NCI-H2107 treated with DMSO at 0.1 percent for 48 hours (cell line): ENCODE measurements around the gene A4GALT.
"Not testable (repeated sequence)": the region's sequence is repeated elsewhere in the genome, so short reads cannot be mapped to it uniquely, and the experiment has no call there.

Source experiments
- DNase-seq: peaks from one replicate; lab custom pipeline; 2025; ENCODE audit not compliant: unreplicated experiment; lab: John Stamatoyannopoulos, UW

A4GALT gene

DNA sequence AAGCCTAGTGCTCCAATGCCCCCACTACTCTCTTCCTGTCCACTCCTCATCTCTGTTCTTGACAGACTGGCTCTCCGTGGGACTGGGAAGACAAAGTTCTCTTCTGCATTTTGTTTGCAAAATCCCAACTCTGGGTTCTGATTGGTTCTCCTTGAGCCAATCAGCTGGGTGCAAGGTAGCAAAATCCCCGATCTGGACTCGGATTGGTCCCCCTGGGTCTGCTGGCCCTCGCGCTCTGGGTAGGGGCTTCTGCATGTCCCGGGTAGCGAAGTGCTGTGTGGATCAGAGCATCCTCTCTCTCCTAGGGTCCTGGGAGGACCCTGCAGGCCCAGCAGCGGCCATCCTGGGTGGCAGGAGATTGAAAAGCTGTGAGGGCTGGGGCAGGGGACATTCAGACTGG is 22.3 kb upstream of the A4GALT start:
- DNase-seq, result no peak

DNA sequence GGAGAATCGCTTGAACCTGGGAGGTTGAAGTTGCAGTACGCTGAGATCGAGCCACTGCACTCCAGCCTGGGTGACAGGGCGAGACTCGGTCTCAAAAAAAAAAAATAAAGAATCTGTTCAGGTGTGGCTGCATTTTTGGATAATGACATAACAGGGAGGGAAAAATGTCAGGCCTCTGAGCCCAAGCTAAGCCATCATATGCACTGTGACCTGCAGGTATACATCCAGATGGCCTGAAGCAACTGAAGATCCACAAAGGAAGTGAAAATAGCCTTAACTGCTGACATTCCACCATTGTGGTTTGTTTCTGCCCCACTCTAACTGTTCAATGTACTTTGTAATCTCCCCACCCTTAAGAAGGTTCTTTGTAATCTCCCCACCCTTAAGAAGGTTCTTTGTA is 19.6 kb upstream of the A4GALT start:
- DNase-seq, result not testable (repeated sequence)

DNA sequence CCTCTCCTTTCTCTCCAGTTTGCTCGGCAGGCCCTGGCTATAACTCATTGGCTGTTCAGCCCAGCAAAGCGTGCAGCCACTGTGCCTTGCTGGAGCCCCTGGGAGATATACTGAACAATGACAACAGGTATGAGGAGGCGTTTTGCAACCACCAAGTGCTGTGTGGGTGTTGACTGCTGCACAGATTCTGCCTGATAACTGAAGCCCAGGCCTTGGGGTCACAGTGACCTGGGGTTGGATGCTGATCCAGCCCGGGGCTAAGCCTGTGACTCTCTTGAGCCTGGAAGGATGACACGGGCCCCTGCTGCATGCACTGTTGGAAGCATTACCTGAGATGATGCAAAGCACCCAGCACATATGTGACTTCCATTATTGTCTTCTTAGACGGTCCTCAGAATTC is 13.7 kb upstream of the A4GALT start:
- no peak for DNase-seq

DNA sequence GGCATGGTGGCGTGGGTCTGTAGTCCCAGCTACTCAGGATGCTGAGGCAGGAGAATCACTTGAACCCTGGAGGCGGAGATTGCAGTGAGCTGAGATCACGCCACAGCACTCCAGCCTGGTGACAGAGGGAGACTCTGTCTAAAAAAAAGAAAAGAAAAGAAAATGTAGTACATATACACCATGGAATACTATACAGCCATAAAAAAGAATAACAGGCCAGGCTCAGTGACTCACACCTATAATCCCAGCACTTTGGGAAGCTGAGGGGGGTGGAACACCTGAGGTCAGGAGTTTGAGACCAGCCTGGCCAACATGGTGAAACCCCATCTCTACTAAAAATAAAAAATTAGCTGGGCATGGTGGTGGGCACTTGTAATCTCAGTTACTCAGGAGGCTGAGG is 12.7 kb upstream of the A4GALT start:
- not testable (repeated sequence) for DNase-seq

DNA sequence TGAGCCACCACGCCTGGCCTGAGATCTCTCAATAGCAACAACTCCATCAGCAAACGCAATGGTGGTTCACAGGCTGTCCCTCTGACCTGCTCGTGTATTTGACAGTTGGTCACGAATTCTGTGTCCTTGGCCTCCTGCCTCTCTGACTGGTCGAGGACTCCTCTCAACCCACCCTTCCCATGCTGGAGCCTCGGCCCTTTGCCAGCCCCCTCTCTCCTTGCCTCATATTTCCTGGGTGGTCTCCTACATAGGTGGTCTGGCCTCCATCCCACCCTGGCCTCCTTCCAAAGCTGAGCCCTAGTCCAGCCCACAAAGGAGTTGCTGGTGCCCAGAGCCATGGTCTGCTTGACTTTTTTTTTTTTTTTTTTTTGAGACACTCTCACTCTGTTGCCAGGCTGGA is 11.4 kb upstream of the A4GALT start:
- no peak for DNase-seq

DNA sequence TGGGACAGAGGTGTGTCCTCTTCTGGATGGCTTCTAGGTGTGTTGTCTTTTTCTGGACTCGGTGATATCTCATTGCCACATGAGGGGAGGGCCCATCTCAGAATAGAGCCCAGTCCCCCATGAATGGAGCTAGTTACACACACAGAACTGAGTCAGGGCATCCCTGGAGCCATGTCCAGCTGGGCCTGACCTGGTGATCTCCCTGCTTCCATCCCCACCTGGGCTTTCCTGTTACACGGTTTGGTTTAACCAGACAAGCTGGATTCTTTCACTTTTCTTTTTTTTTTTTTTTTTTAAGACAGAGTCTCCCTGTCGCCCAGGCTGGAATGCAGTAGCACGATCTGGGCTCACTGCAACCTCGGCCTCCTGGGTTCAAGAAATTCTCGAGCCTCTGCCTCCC is 6.1 kb upstream of the A4GALT start:
- no peak for DNase-seq

DNA sequence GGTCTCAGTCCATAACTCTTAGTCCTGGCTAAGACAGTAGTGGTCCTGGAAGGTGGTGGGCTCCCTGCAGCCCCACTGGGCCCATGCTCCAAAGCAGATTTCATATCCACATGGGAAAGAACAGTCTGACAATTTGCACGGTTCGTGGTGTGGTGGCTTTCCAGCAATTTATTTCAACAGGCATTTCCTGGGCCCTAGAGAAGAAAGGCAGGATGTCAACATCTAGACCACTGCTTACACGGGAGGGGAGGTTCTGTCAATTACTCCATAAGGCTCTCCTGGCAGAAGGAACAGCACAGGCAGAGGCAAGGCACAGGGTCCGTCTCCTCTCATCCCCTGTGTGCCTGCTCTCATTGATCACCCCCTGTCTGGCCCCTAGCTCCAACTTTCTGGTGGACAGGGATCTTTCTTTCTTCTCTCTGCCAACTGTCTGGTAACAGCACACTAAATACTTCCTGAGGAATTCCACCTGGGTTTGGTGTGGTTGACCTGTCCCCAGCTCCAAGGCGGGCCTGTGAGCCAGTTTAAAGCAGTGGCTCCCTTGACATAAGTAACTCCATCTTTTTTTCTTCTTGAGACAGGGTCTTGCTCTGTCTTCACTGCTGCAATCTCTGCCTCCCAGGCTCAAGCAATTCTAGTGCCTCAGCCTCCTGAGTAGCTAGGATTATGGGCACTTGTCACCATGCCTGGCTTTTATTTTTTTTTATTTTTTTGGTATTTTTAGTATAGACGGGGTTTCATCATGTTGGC is 5.1 kb upstream of the A4GALT start:
- no peak for DNase-seq

DNA sequence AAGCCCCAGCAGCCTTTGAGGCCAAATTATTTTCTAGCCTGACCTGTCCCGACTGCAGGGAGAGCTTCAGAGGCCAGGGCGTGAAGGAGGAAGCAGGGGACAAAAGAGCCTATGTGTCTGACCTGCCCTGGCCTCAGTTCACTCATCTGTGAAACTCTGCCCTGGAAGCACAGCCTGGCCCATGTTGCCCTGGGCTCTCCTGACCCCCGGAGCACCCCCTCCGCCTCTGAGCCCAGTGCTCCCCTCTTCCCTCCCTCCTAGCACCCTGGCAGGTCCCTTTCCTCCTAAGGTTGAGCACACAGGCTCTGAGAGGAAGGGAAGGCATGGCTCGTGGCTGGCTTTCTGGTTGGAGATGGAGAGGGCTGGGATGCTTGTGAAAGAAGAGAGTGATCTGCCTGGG is 3.4 kb upstream of the A4GALT start:
- no peak for DNase-seq

DNA sequence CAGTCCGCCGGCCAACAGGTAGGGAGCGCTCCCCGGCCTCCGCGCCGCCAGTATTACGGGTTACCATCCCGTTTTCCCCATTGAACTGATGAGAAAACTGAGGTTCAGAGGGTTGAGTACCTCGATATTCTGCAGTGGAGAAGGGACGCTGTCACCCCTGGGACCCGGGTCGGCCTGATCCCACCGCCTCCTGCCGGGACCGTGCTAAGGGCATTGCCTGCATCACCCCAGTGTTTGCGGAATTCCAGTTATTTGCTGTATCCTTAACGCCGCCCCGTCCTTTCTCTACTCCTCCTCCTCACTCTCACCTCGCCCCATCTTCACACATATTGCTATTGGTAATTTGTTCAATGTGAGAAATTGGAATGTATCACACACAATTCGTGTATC is 370 bp upstream of the A4GALT start:
- DNase-seq, result no peak

DNA sequence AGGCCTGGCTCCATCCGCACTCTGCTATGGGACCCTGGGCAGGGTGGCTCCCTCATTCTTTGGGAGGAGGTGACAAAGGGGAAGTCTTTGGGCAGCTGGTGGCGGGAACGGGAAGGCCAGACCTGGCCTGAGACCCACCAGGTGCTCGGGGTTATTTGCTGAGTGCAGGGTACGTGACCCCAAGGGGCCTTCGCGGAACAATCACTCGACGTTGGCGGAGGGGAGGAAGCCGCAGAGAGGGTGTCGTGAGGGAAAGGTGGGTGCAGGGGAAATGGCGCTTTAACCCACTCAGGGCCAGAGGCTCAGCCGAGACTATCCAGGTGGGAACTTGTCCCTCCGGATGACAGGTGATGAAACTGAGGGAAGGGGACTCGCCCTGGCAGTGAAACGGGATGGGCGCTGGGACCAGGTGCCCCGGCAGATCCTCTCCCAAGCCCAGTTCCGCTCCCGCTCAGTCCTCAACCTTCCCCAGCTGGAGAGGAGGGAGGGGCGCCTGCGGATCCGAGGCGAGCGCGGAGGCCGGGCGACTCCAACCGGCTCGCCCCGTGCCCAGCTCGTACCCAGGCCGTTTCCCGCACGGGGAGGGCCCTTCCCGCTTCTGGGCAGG is 911 bp downstream of the A4GALT start:
- DNase-seq, result no peak

DNA sequence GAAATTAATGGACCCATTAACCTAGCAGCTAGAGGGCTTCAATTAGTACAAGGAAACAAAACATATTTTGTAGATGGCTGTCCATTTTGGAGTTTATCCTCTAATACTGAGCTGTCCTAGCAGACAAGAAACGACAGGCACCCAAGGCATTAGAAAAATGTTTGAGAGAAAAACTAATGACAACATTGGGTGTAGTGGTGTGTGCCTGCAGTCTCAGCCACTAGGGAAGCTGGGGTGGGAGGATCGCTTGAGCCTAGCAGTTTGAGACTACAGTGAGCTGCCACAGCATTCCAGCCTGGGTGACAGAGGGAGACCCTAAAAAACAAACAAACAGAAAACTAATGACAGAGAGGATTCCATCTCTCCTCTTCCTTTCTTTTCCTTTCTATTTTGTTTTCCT is 1.5 kb downstream of the A4GALT start:
- no peak for DNase-seq

DNA sequence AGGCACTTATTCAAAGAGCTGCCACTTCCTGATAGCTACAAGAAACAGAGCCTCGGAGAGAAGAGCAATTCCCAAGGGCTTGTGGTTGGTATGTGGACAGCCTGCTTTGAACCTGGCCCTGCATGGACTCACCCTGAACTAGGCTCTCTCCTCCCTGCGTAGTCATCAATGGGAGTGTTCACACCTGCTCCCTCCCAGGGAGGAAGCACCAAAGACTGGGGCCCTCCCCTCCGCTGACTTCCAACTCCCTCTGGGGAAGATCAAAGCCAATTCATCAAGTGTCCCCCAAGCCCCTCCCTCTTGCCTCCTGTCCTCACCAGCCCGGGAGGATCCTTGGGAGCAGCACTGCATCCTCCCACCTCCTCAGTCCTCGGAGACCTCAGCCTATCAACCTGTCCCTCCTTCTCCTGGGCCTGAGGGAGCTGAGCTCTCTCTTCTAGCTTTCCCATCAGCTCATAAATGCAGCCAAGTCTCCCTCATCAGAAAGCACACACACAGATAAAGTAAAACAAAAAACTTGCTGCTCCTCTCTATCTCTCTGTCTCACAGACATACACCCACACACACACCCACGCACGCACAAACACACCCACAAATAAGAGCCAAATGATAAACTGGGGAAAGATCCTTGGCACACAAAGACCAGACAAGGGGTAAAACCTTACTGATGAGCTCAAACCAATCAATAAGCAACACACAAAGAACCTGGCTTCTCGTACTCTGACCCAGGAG is 3.3 kb downstream of the A4GALT start:
- DNase-seq, result peak; percentile 52

DNA sequence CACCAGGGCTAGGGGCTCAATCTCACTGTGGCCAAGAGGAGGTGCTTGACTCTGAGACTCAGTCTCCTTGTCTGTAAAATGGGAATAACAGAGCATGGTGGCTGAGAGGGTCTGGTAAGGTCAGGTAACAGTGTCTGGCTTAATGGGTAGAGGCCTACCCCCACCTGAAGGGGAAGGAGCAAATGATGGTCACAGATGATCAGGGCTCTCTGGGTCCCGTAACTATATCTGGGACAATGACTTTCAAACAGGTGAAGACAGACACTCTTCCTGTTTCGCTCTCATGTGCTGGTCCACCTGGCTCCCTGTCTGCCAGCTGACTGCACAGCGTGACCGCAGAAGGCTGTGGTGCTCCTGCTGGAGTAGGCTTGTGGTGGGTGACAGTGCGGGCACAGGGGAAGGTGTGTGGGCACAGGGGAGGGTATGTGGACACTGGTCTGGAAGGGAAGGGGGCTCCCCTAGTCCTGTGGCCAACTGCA is 4.0 kb downstream of the A4GALT start:
- DNase-seq, result peak; percentile 26

DNA sequence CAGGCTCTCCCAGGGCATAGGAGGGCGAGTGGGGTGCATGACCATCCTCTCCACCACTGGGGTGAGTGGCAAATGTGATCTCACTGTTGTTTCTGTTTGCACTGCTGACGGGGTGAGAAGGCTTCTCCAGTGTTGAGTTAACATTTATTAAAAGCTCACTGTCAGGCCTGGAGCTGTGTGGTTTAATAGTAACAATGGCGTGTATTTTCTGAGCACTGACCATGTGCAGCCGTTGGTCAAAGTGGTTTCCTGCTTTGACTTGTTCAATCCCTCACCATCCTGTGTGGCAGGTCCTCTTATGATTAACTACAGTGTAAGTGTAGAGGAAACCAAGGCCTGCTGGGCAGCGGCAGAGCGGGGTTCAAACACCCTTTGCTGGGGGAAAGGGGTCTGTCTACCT is 4.4 kb downstream of the A4GALT start:
- no peak for DNase-seq

DNA sequence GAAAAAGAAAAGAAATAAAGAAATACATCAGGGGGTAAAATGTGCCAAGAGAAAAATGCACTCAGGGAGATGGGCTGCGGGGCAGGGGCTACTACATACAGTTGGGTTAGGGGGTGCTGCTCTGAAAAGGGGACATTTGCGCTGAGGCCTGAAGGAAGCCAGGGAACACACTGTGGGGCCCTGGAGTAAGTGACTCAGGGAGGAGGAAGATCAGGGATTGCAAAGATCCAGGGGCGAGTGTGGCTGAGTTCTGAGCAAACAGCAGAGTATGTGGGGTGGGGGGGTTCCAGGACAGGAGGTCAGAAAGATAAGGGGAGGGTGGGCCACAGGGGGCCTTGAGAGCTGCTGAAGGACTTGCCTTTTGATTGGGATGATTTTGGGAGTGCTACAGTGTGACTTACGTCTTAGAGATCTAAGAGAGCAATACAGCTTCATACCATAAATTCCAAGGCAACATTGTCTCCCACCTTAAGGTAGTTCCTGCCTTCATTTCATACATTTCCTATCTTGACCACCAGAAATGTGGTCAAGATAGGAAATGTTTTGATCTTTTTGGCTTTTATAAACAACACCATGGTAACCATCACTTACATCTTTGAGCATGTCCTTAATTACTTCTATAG is 5.8 kb downstream of the A4GALT start:
- no peak for DNase-seq

DNA sequence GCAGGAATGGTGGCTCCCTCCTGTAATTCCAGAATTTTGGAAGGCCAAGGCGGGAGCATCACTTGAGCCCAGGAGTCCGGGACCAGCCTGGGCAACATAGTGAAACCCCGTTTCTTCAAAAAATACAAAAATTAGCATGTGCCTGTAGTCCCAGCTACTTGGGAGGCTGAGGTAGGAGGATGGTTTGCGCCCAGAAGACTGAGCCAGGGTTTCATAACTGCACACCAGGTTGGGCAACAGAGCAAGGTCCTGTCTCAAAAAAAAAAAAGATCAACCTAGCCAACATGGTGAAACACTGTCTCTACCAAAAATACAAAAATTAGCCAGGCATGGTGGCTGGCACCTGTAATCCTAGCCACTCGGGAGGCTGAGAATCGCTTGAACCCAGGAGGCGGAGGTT is 6.4 kb downstream of the A4GALT start:
- DNase-seq, result no peak

DNA sequence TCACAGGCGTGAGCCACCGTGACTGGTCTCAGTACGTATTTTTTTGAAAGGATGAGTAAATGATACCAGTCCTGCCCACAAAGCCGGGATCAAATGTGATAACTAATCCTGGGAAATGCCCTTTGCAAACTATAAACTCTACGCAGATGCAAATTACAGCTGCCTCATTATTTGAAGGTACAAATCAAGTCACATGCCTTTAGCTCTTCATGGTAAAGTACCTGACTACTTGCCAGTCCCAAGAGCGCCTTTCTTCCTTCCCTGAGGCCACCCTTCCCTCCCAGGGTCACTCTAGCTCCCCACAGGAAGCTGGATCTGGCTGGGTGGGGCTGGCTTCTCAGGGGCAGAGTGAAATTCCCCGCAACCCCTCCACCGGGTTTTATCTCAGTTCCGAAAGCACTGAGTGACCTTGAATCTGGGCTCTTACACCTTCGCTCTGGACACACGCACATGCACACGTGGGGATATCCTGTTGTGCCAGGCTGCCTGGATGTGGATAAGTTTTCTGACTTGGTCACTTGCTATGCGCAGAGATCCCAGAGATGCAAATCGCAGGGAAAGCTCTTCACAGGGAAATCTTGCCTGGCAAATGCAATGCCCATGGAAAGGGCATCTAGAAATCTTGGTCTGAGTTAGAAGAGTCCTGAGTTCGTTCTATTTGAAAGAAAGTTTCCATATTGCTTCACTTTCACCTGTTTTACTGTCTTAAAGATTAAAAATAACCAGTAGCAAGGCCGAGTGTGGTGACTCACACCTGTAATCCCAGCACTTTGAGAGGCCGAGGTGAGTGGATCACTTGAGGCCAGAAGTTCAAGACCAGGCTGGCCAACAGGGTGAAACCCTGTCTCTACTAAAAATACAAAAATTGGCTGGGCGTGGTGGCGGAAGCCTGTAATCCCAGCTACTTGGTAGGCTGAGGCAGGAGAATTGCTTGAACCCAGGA is 8.5 kb downstream of the A4GALT start:
- no peak for DNase-seq

DNA sequence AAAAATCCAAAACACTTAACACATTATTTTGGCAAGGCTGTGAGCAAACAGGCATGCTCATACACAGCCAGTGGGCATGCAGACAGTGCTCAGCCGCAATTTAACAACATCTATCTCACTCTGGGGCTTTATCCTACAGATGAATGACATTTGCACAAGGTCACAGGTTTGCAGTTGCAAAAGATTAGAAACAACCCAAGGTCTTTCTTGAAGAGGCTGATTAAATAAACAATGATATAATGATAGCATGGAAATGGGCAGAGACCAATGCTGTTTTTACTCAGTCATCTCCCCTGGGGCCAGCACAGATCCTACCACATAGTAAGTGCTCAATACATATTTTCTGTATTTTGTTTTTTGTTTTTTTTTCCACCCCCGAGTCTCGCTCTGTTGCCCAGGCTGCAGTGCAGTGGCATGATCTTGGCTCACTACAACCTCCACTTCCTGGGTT is 9.4 kb downstream of the A4GALT start:
- DNase-seq, result no peak

DNA sequence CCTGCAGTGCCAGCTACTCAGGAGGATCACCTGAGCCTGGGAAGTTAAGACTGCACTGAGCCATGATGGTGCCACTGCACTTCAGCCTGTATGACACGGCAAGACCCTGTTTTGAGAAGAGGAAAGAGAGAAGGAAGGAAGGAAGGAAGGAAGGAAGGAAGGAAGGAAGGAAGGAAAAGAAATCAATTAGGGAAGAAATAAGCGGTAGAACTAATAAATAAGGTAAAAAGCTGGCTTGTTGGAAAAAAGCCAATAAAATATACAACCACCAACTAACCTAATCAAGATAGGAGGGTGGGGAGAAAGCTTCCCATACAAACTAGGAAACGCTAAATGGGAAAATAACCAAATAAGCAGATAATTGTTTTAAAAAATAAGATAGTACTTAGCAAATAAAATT is 12.3 kb downstream of the A4GALT start:
- no peak for DNase-seq

DNA sequence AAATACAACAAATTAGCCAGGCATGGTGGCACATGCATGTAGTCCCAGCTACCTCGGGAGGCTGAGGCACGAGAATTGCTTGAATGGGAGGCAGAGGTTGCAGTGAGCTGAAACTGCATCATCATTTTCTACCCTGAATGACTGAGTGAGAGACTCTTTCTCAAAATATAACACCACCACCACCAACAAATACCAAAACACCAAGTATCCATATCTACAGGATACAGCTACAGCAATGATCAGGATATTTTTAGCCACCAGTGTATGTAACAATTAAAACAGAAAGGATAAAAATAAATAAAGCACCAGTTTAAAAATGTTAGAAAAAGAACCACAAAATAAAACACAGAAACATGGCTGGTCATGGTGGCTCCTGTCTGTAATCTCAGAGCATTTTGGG is 13.2 kb downstream of the A4GALT start:
- no peak for DNase-seq

DNA sequence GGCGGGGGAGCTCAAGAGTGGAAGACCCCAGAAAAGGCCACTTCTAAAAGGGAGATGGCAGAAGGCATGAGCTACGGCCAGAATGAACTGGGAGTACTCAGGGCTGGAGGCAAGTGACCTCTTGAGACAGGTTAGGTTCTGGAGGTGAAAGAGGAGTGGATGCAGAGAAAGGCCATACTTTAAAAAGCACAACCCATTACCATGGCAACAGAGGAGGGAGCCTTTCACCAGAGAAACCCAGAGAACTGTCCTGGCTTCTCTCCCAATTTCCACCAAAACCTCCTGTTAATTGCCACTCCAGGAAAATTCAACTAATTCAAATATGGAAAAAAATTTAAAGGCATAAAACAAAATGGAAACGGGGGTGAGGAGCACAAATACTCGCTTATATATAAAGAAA is 15.8 kb downstream of the A4GALT start:
- no peak for DNase-seq
